HepG2 (cell line): ENCODE measurements around the gene SLC22A13. TPM values are rescaled to one million over a fixed set of nuclear protein-coding genes. Genes with fewer than 3 reads are reported as not detected.

Experiments
- ATAC-seq: fragments of 200-7000 bp; cut with Tn5 transposase; 3 replicates; pipeline ENCODE4 v1.9.1; 2020; ENCODE audit warnings: mild to moderate bottlenecking, moderate library complexity
- BruUV-seq: library from RNA; stranded (reverse); fragments of 400-500 nt; replicated peaks from 2 replicates; lab custom pipeline; 2021; lab: Mats Ljungman, UMichigan
- CTCF ChIA-PET: fragments of 300-600 bp; formaldehyde crosslinking; extraction: SDS; loops from one replicate; lab custom pipeline; 2021; ENCODE audit warnings: low total read pairs, inconsistent platforms, low intra/inter-chr PET ratio; lab: Yijun Ruan, JAX
- POLR2A ChIA-PET: fragments of 350-600 bp; sonication (Branson Sonifier 250); formaldehyde crosslinking; loops from one replicate; lab custom pipeline; 2020; ENCODE audit warnings: antibody characterized with exemption, inconsistent platforms; lab: Yijun Ruan, JAX
- DNase-seq: peaks from one replicate; pipeline ENCODE4 v3.0.0-alpha.2; 2015; ENCODE audit warnings: low spot score
- FAIRE-seq: peaks from 3 replicates; lab custom pipeline; 2011; peaks lifted over from hg19 to GRCh38; lab: Jason Lieb, UNC
- H2AFZ ChIP-seq: one replicate; pipeline ENCODE4 v1.6.1; 2011; ENCODE audit warnings: low read length, inconsistent platforms
- H3K27ac ChIP-seq: fragments of 300-600 bp; 3 replicates; pipeline ENCODE4 v1.8.0; 2011; ENCODE audit warnings: mixed run types, mild to moderate bottlenecking, mixed read lengths, low read length, inconsistent platforms; ENCODE audit not compliant: insufficient read depth; ENCODE audit errors: extremely low read length
- H3K27me3 ChIP-seq, 2 experiments: fragments of 200-600 bp in 1 of 2; 2 replicates in 1 of 2; 3 replicates in 1 of 2; pipeline versions ENCODE4 v1.6.0 to v1.8.0; 2011; ENCODE audit warnings: low read length in 2 of 2, mild to moderate bottlenecking in 2 of 2, moderate library complexity in 2 of 2, inconsistent platforms in 1 of 2; ENCODE audit not compliant: insufficient read depth in 2 of 2, control insufficient read depth in 1 of 2
- H3K36me3 ChIP-seq, 2 experiments: fragments of 200-600 bp in 1 of 2; replicated peaks in 1 of 2; 2 replicates in 1 of 2; 3 replicates in 1 of 2; pipeline versions ENCODE4 v1.5.1 to v1.8.0; 2011; ENCODE audit warnings: low read length in 2 of 2, inconsistent platforms in 1 of 2; ENCODE audit not compliant: insufficient read depth in 2 of 2, control insufficient read depth in 1 of 2
- H3K4me1 ChIP-seq: 2 replicates; pipeline ENCODE4 v1.5.1; 2012; ENCODE audit warnings: low read length, inconsistent platforms; ENCODE audit not compliant: insufficient read depth
- H3K4me2 ChIP-seq: 2 replicates; pipeline ENCODE4 v1.6.0; 2011; ENCODE audit warnings: low read depth, low read length, inconsistent platforms
- H3K4me3 ChIP-seq, 3 experiments: fragments of 200-600 bp in 1 of 3; sonication (generic), shearing (Covaris generic) in 1 of 3; replicated peaks in 1 of 3; 2 replicates each; pipeline ENCODE4 v1.5.1; 2011 to 2016; ENCODE audit warnings: low read length in 3 of 3, inconsistent platforms in 2 of 3, low read depth in 2 of 3, mild to moderate bottlenecking in 2 of 3, control low read depth in 1 of 3, mixed read lengths in 1 of 3; ENCODE audit not compliant: insufficient read depth in 1 of 3
- H3K79me2 ChIP-seq: one replicate; pipeline ENCODE4 v1.6.1; 2011; ENCODE audit warnings: low read length, inconsistent platforms; ENCODE audit not compliant: insufficient read depth
- H3K9ac ChIP-seq: 2 replicates; pipeline ENCODE4 v1.6.0; 2011; ENCODE audit warnings: mild to moderate bottlenecking, low read depth, low read length, inconsistent platforms; ENCODE audit not compliant: insufficient read depth
- H3K9me3 ChIP-seq: 2 replicates; pipeline ENCODE4 v1.5.1; 2012; ENCODE audit warnings: mild to moderate bottlenecking, low read length
- H4K20me1 ChIP-seq: 2 replicates; pipeline ENCODE4 v1.6.0; 2011; ENCODE audit warnings: inconsistent platforms, mild to moderate bottlenecking, low read length, moderate library complexity; ENCODE audit not compliant: insufficient read depth
- MAFK ChIP-seq, 2 experiments: IDR thresholded peaks in 1 of 2; conservative IDR thresholded peaks in 1 of 2; 2 replicates each; pipeline ENCODE4 v1.6.1; 2011; ENCODE audit warnings: improper control_type of control experiment in 2 of 2, low read length in 2 of 2
- MBD4 ChIP-seq: IDR thresholded peaks from 2 replicates; pipeline ENCODE4 v1.6.1; 2012; ENCODE audit warnings: low read length, inconsistent platforms, borderline replicate concordance
- MIXL1 ChIP-seq: IDR thresholded peaks from 2 replicates; pipeline ENCODE4 v1.6.1; 2016
- SIX4 ChIP-seq: sonication (generic); formaldehyde crosslinking; IDR thresholded peaks from 2 replicates; pipeline ENCODE4 v1.4.0; 2020; ENCODE audit warnings: missing genetic modification reagents
- U2AF2 ChIP-seq: fragments of 200-400 bp; formaldehyde crosslinking; IDR thresholded peaks from 2 replicates; pipeline ENCODE4 v1.6.1; 2017; ENCODE audit warnings: low read depth, mild to moderate bottlenecking, low read length
- WGBS: methylation state at CpG from one replicate; pipeline ENCODE4 v1.1.6; 2017; ENCODE audit warnings: low lambda C conversion rate; 5-methylcytosine and 5-hydroxymethylcytosine counted together
- in situ Hi-C: cut with HindIII; loops from 2 replicates; pipeline ENCODE4 v1.10.0; 2017; ENCODE audit warnings: low pct_unique_long_range_greater_than_20kb; ENCODE audit not compliant: extremely low pct_ligation_motif_present
- intact Hi-C: fragments of 100-400 bp; cut with micrococcal nuclease; formaldehyde crosslinking; loops from one replicate; pipeline ENCODE4 v1.10.0; 2022; ENCODE audit not compliant: unreplicated experiment
- polyA plus RNA-seq, 8 experiments: library from polyadenylated mRNA; depleted of rRNA in 3 of 8; stranded (reverse) in 7 of 8; unstranded in 1 of 8; fragments of >200 nt; fragmentation: Illumina TruSeq in 4 of 8; extraction: Trizol in 4 of 8; gene quantifications; 2 replicates each; pipeline versions ENCODE4 v1.2.1 to v1.2.3, GENCODE V29; 2011 to 2016; ENCODE audit warnings: low read depth in 4 of 8, missing spikeins in 1 of 8, mixed read lengths in 1 of 8; ENCODE audit not compliant: insufficient read depth in 1 of 8
- total RNA-seq, 5 experiments: library from RNA; depleted of rRNA; stranded (reverse); fragments of >200 nt; fragmentation: Illumina TruSeq; extraction: Trizol; gene quantifications; 2 replicates each; pipeline ENCODE4 v1.2.3, GENCODE V29; 2016; ENCODE audit warnings: low read depth in 1 of 5
- TF ChIP-seq, protein P1 (sequence below): sonication (generic); formaldehyde crosslinking; IDR thresholded peaks from 2 replicates; pipeline ENCODE4 v1.5.0; 2020; ENCODE audit warnings: missing genetic modification reagents, mild to moderate bottlenecking, borderline replicate concordance
- TF ChIP-seq, protein P2 (sequence below): sonication (generic); formaldehyde crosslinking; IDR thresholded peaks from 2 replicates; pipeline ENCODE4 v1.4.0; 2020; ENCODE audit warnings: missing genetic modification reagents
- TF ChIP-seq, protein P3 (sequence below): sonication (generic); formaldehyde crosslinking; IDR thresholded peaks from 2 replicates; pipeline ENCODE4 v1.5.0; 2020; ENCODE audit warnings: mild to moderate bottlenecking, missing genetic modification reagents
- TF ChIP-seq, protein P4 (sequence below): sonication (generic); formaldehyde crosslinking; IDR thresholded peaks from 2 replicates; pipeline ENCODE4 v1.4.0; 2020; ENCODE audit warnings: missing genetic modification reagents, borderline replicate concordance

SLC22A13 gene
- total and polyA plus RNA-seq, 2 of the 13 experiments (the other 11 are each of a cell fraction or from before 2014, with no cell fraction given): 0.20 TPM; not detected in 1

DNA sequence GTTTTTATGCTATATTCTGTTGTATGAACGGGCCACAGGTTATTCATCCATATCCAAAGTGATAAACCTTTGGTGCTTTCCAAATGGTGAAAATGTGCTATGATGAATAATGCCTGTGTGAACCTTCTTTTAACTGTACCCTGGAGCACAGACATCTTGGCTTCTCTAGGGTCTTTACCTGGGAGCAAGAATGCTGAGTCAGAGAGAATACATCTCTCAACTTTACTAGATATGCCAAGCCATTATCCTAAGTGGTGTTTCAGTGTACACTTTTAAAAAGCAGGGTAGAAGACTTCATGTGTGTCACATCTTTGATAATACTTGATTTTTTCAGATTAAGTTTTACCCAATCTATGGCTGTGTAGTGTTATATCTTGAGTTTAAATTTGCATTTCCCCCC, 57.4 kb downstream of the SLC22A13 start:
- Histone ChIP-seq H3K4me3 (no peak overlapping the region), H3K36me3 (no peaks in the 10 kb centered on the region), H3K9me3 (no peaks in the 10 kb centered on the region), H3K79me2 (no peaks in the 10 kb centered on the region), H4K20me1 (no peaks in the 10 kb centered on the region), H3K27ac (no peak overlapping the region), H3K4me1 (no peaks in the 10 kb centered on the region), H3K27me3 (no peaks in the 10 kb centered on the region; a peak in 2 of 5 replicates), H2AFZ (no peak overlapping the region), H3K4me2 (no peak overlapping the region), H3K9ac (no peak overlapping the region)
- CTCF ChIA-PET: no interaction called here
- no peak for FAIRE-seq
- TF ChIP-seq MBD4 (no peak), MAFK (conservative IDR thresholded peaks at IDR 0.05 in 1 of 2, IDR thresholded peaks at IDR 0.05 in 1 of 2; ENCODE audit: low read length in 2 of 2) (peak in 1 of 2 experiments; percentile 43; a peak in 2 of 4 replicates)
- no TSS peak for BruUV-seq
- WGBS: 0% methylated on average over 1 of the region's 1 CpG
- DNase-seq: no peak
- intact Hi-C loops (no loop called here), in situ Hi-C loops (no loop called here)
- POLR2A ChIA-PET: no interaction called here
- ATAC-seq: no peak

DNA sequence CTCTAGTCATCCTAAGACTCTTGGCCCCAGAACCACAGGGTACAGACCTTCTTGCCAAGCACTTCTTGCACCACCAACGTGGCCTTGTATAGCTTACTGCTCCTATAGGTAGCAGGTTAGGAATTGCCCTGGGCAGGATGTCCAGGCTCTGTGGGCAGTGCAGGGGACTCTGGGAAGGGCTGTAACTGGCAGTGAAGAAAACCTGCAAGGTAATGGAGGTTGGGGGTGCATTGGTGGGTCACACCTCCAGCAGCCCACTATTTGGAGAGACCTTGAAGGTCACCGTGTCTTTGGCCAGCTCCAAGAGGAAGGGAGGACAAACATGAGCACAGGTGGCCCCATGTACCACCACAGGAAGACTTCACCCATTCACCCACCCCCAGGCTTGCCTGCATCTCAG, 59.6 kb downstream of the SLC22A13 start:
- no peak for DNase-seq
- H2AFZ ChIP-seq: no peak overlapping the region
- H3K9ac ChIP-seq: no peak overlapping the region
- H3K4me2 ChIP-seq: no peak overlapping the region
- H3K79me2 ChIP-seq: no peaks in the 10 kb centered on the region
- no peak overlapping the region for H3K27ac ChIP-seq
- no peak for FAIRE-seq
- no peaks in the 10 kb centered on the region for H3K9me3 ChIP-seq
- in situ Hi-C loops (no loop called here), intact Hi-C loops (no loop called here)
- POLR2A ChIA-PET: no interaction called here
- H3K4me1 ChIP-seq: no peaks in the 10 kb centered on the region
- no peaks in the 10 kb centered on the region; a peak in 1 of 5 replicates for H3K27me3 ChIP-seq
- H3K36me3 ChIP-seq: no peaks in the 10 kb centered on the region
- CTCF ChIA-PET: no interaction called here
- no peak overlapping the region for H3K4me3 ChIP-seq
- WGBS: no CpG with 5 or more reads among the region's 2 CpGs
- no peak for ATAC-seq
- no peaks in the 10 kb centered on the region for H4K20me1 ChIP-seq
- BruUV-seq: no TSS peak
- TF ChIP-seq, protein P1, sequence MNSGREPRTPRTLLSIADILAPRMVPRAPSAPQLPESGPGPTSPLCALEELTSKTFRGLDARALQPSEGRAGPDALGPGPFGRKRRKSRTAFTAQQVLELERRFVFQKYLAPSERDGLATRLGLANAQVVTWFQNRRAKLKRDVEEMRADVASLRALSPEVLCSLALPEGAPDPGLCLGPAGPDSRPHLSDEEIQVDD (CRISPR knock-in tag): no peak
- TF ChIP-seq, protein P2, sequence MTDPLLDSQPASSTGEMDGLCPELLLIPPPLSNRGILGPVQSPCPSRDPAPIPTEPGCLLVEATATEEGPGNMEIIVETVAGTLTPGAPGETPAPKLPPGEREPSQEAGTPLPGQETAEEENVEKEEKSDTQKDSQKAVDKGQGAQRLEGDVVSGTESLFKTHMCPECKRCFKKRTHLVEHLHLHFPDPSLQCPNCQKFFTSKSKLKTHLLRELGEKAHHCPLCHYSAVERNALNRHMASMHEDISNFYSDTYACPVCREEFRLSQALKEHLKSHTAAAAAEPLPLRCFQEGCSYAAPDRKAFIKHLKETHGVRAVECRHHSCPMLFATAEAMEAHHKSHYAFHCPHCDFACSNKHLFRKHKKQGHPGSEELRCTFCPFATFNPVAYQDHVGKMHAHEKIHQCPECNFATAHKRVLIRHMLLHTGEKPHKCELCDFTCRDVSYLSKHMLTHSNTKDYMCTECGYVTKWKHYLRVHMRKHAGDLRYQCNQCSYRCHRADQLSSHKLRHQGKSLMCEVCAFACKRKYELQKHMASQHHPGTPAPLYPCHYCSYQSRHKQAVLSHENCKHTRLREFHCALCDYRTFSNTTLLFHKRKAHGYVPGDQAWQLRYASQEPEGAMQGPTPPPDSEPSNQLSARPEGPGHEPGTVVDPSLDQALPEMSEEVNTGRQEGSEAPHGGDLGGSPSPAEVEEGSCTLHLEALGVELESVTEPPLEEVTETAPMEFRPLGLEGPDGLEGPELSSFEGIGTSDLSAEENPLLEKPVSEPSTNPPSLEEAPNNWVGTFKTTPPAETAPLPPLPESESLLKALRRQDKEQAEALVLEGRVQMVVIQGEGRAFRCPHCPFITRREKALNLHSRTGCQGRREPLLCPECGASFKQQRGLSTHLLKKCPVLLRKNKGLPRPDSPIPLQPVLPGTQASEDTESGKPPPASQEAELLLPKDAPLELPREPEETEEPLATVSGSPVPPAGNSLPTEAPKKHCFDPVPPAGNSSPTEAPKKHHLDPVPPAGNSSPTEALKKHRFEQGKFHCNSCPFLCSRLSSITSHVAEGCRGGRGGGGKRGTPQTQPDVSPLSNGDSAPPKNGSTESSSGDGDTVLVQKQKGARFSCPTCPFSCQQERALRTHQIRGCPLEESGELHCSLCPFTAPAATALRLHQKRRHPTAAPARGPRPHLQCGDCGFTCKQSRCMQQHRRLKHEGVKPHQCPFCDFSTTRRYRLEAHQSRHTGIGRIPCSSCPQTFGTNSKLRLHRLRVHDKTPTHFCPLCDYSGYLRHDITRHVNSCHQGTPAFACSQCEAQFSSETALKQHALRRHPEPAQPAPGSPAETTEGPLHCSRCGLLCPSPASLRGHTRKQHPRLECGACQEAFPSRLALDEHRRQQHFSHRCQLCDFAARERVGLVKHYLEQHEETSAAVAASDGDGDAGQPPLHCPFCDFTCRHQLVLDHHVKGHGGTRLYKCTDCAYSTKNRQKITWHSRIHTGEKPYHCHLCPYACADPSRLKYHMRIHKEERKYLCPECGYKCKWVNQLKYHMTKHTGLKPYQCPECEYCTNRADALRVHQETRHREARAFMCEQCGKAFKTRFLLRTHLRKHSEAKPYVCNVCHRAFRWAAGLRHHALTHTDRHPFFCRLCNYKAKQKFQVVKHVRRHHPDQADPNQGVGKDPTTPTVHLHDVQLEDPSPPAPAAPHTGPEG (CRISPR knock-in tag): no peak
- TF ChIP-seq, protein P3, sequence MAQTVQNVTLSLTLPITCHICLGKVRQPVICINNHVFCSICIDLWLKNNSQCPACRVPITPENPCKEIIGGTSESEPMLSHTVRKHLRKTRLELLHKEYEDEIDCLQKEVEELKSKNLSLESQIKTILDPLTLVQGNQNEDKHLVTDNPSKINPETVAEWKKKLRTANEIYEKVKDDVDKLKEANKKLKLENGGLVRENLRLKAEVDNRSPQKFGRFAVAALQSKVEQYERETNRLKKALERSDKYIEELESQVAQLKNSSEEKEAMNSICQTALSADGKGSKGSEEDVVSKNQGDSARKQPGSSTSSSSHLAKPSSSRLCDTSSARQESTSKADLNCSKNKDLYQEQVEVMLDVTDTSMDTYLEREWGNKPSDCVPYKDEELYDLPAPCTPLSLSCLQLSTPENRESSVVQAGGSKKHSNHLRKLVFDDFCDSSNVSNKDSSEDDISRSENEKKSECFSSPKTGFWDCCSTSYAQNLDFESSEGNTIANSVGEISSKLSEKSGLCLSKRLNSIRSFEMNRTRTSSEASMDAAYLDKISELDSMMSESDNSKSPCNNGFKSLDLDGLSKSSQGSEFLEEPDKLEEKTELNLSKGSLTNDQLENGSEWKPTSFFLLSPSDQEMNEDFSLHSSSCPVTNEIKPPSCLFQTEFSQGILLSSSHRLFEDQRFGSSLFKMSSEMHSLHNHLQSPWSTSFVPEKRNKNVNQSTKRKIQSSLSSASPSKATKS: no peak
- TF ChIP-seq SIX4 (CRISPR knock-in tag) (no peak), U2AF2 (no peak), MIXL1 (CRISPR knock-in tag) (no peak)
- TF ChIP-seq, protein P4, sequence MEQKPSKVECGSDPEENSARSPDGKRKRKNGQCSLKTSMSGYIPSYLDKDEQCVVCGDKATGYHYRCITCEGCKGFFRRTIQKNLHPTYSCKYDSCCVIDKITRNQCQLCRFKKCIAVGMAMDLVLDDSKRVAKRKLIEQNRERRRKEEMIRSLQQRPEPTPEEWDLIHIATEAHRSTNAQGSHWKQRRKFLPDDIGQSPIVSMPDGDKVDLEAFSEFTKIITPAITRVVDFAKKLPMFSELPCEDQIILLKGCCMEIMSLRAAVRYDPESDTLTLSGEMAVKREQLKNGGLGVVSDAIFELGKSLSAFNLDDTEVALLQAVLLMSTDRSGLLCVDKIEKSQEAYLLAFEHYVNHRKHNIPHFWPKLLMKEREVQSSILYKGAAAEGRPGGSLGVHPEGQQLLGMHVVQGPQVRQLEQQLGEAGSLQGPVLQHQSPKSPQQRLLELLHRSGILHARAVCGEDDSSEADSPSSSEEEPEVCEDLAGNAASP: no peak
